ENCODE measurements around the gene DBP. TPM values are rescaled to one million over a fixed set of nuclear protein-coding genes. Genes with fewer than 3 reads are reported as not detected.
"Not testable (repeated sequence)": the region's sequence is repeated elsewhere in the genome, so short reads cannot be mapped to it uniquely, and the experiment has no call there.

The DBP gene
- total RNA-seq, 2 donors from 2014 or later: 8.2 to 13.4 TPM

DNA sequence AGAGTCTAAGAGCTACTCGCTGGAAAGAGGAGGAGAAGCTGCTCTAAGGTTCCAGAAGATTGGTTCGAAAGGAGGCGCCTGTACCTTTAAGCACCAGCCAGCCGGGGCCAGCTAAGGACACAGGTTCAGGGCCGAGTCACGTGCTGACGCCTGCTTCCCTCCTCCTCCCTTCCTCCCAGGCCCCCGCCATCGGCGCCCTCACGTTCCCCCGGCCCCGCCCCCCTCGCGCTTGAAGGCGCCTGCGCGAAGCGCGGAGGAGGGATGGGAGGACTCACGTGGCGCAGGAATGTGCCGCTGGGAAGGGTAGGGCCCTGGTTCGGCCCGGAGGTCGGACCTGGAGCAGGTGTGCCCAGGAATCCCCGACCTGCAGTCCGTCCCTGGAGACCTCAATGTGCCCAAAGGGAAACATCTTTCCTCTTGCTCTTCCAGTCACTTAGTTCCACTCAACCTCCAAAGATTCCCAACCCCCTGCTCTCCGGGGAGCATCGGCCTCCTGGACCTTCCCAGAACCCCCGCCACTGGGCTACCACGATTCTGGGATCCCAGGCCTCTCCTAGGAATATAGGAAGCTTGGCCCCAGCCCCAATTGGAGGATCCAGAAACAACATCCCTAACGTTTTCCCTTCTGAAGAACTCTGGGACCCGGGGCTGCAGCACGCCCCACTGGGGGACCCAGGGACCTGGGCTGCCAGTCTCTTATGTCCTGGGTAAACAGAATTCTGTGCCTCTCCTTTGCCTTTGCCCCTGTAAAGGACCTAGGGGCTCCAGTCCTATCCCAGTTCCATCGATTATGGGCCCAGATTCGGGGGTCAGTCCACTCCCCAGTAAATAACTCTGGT, 2.5 kb downstream of the DBP start:
- peak; percentile 36 to 42 for ATAC-seq (replicated peaks in 1 of 2)
- Mint-ChIP-seq H3K4me1 (ENCODE audit: low read depth) (peaks cover 58% of the 10 kb centered on the region), H3K27me3 (ENCODE audit: low read depth) (no peaks in the 10 kb centered on the region), H3K4me3 (peak overlapping the region; percentile 88 to 89), H3K27ac (peak overlapping the region; percentile 88), H3K36me3 (ENCODE audit: insufficient read depth in 2 of 2) (peaks cover 3 to 7% of the 10 kb centered on the region in 2 donors), H3K9me3 (peaks cover 2 to 5% of the 10 kb centered on the region in 2 donors)
- peak; percentile 94 for DNase-seq

DNA sequence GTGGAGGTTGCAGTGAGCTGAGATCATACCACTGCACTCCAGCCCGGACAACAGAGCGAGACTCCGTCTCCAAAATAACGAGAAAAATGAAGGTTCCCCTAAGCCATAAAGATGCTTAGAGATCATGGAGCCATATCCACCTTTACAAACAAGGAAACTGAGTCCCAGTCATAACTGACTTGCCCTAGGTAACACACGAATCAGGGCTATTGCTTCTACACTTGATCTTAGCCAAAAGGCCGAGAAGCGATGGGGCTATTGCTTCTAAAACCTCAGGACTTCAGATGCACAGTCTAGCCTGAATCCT, 3.2 kb downstream of the DBP start:
- DNase-seq (no peak), ATAC-seq (replicated peaks in 1 of 2) (no peak)
- peaks cover 3 to 7% of the 10 kb centered on the region in 2 donors for H3K36me3 Mint-ChIP-seq (ENCODE audit: insufficient read depth in 2 of 2)
- no peaks in the 10 kb centered on the region for H3K27me3 Mint-ChIP-seq (ENCODE audit: low read depth)
- H3K4me1 Mint-ChIP-seq (ENCODE audit: low read depth): peaks cover 56% of the 10 kb centered on the region
- peaks cover 2 to 5% of the 10 kb centered on the region in 2 donors for H3K9me3 Mint-ChIP-seq
- H3K27ac Mint-ChIP-seq: peak overlapping the region; percentile 88
- peak overlapping the region; percentile 88 to 89 for H3K4me3 Mint-ChIP-seq

DNA sequence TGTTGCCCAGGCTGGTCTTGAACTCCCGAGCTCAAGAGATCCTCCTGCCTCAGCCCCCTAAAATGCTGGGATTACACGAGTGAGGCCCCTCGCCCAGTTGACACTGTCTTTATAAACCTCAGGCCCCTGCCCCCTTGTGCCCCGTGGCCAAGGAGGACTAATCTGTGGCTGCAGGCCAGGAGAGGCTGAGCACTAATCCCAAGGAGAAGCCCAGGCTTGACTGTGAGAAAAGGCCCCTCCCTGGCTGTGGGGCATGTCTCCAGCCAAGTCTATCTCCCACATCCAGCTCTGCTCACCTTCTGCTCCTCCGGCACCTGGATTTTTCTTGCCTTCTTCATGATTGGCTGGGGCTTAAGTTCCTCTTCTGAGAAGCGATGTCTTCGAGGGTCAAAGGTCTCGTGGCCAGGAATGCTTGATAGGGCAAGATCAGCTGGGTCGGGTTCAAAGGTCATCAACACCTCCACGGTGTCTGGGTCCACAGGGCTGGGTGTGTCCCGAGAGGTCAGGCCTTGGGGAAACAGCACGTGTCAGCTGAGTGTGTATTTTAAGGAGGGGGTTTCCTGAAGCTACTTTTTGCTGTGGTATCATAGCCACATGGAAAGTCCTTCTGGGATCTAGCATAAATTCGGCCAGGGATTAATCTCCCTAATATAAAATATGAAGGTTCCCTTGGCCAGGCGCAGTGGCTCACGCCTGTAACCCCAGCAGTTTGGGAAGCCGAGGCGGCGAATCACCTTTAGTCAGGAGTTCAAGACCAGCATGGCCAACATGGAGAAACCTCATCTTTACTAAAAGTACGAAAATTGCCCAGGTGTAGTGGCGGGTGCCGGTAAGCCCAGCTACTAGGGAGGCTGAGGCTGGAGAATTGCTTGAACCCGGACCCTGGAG, 3.8 kb downstream of the DBP start:
- Mint-ChIP-seq H3K27me3 (ENCODE audit: low read depth) (no peaks in the 10 kb centered on the region), H3K36me3 (ENCODE audit: insufficient read depth in 2 of 2) (peaks cover 3 to 4% of the 10 kb centered on the region in 2 donors), H3K9me3 (peaks cover 0 to 1% of the 10 kb centered on the region in 2 donors), H3K4me3 (peak overlapping the region; percentile 88 to 89), H3K4me1 (ENCODE audit: low read depth) (peaks cover 50% of the 10 kb centered on the region), H3K27ac (peak overlapping the region; percentile 88)
- ATAC-seq (replicated peaks in 1 of 2): no peak
- DNase-seq: no peak

DNA sequence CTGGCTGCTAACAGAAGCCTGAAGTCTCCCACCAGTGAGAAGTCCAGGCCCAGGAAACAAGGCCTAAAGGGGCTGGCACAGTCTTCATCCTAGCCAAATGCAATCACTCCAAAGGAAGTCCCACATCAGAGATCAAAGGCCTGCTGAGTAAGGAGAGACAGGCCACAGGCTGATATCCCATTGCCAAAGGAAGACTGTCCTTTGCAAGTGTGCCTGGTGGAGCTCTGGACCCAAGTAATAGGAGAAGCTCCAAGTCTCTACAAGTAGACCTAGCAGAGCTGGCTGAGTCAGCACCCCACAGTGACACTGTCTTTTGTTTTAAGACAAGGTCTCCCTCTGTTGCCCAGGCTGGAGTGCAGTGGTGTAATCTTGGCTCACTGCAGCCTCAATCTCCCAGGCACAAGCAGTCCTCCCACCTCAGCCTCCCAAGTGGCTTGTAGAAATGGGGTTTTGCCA, 4.5 kb downstream of the DBP start:
- Mint-ChIP-seq H3K27ac (no peak overlapping the region), H3K27me3 (ENCODE audit: low read depth) (no peaks in the 10 kb centered on the region), H3K9me3 (no peaks in the 10 kb centered on the region), H3K4me1 (ENCODE audit: low read depth) (peaks cover 47% of the 10 kb centered on the region), H3K36me3 (ENCODE audit: insufficient read depth in 2 of 2) (peaks cover 3% of the 10 kb centered on the region in 2 donors), H3K4me3 (no peak overlapping the region)
- DNase-seq (no peak), ATAC-seq (replicated peaks in 1 of 2) (no peak)

DNA sequence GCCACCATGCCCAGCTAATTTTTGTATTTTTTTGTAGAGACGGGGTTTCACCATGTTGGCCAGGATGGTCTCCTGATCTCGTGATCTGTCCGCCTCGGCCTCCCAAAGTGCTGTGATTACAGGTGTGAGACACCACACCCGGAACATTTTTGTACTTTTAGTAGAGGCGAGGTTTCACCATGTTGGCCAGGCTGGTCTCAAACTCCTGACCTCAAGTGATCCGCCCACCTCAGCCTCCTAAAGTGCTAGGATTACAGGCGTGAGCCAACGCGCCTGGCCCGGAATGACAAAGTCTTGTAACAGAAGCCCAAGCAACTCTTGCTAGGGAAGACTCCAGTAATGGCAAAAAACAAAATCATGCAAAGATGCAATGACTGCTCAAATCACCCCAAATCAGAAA, 4.9 kb downstream of the DBP start:
- DNase-seq; H3K27me3 Mint-ChIP-seq (ENCODE audit: low read depth); ATAC-seq (replicated peaks in 1 of 2); H3K36me3 Mint-ChIP-seq (ENCODE audit: insufficient read depth in 2 of 2); H3K4me3 Mint-ChIP-seq; H3K9me3 Mint-ChIP-seq; H3K27ac Mint-ChIP-seq: not testable (repeated sequence)
- peaks cover 47% of the 10 kb centered on the region for H3K4me1 Mint-ChIP-seq (ENCODE audit: low read depth)

DNA sequence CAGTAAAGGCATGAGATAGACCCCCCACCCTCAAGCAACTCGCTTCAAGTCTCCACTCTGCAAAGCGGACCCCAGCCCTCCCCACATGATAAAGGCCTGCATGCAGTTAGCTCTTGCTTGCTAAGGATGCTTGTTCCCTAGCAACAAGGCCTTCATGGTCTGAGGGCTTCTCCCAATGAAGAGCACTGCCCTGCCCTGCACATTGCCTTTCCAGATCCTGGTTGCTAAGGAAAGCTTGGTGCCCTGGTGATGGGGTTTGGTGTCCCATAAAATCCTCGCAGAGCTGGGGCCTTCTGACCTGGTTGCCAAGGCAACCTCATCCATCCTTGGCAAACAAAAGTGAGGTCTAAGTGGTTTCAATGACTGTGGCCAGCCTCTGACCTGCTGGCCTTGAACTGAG, 6.0 kb downstream of the DBP start:
- peaks cover 54% of the 10 kb centered on the region for H3K4me1 Mint-ChIP-seq (ENCODE audit: low read depth)
- no peak for ATAC-seq (replicated peaks in 1 of 2)
- no peaks in the 10 kb centered on the region for H3K27me3 Mint-ChIP-seq (ENCODE audit: low read depth)
- no peaks in the 10 kb centered on the region for H3K9me3 Mint-ChIP-seq
- H3K4me3 Mint-ChIP-seq: no peak overlapping the region
- H3K27ac Mint-ChIP-seq: no peak overlapping the region
- peaks cover 3% of the 10 kb centered on the region in 2 donors for H3K36me3 Mint-ChIP-seq (ENCODE audit: insufficient read depth in 2 of 2)
- no peak for DNase-seq

DNA sequence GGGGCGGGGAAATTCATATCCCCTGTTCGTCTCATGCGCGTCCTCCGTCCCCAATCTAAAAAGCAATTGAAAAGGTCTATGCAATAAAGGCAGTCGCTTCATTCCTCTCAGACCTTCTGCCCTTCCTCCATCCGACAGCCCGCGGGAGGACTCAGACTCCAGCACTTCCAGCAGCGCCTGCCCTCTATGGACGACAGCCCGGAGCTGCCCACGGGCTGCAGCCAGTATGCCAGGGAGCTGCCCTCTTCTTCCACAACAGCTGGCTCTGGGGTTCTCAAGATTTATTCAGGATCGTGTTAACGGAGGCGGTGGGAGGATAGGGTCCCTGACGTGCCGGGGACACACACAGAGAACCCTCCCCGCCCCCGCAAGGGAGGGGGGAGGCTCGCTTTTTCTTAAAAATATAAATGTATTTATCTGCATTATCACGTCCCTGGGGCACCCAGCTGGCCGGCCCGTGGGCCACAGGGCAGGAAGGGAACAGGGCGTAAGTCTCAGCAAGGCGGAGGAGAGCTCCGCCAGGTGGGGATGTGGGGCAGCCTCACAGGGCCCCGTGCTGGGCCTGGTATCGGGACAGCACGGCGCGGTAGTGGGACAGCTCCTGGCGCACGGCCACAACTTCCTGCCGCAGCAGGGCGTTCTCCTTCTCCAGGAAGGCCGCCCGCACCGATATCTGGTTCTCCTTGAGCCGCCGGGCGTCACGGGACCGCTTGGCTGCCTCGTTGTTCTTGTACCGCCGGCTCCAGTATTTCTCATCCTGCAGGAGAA, 6.7 kb downstream of the DBP start:
- Mint-ChIP-seq H3K27me3 (ENCODE audit: low read depth) (no peaks in the 10 kb centered on the region), H3K36me3 (ENCODE audit: insufficient read depth in 2 of 2) (peaks cover 3 to 4% of the 10 kb centered on the region in 2 donors), H3K27ac (no peak overlapping the region), H3K9me3 (no peaks in the 10 kb centered on the region), H3K4me3 (no peak overlapping the region), H3K4me1 (ENCODE audit: low read depth) (peaks cover 52% of the 10 kb centered on the region)
- DNase-seq (no peak), ATAC-seq (replicated peaks in 1 of 2) (no peak)

DNA sequence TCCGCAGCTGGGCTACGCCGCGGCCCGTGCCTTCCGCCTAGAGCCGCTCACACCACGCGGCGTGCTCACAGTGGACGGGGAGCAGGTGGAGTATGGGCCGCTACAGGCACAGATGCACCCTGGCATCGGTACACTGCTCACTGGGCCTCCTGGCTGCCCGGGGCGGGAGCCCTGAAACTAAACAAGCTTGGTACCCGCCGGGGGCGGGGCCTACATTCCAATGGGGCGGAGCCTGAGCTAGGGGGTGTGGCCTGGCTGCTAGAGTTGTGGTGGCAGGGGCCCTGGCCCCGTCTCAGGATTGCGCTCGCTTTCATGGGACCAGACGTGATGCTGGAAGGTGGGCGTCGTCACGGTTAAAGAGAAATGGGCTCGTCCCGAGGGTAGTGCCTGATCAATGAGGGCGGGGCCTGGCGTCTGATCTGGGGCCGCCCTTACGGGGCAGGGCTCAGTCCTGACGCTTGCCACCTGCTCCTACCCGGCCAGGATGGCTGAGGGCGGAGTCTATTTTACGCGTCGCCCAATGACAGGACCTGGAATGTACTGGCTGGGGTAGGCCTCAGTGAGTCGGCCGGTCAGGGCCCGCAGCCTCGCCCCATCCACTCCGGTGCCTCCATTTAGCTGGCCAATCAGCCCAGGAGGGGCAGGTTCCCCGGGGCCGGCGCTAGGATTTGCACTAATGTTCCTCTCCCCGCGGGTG, 7.4 kb downstream of the DBP start:
- ATAC-seq (replicated peaks in 1 of 2) (no peak), DNase-seq (no peak)
- H3K27ac Mint-ChIP-seq: no peak overlapping the region
- H3K27me3 Mint-ChIP-seq (ENCODE audit: low read depth): no peaks in the 10 kb centered on the region
- peaks cover 54% of the 10 kb centered on the region for H3K4me1 Mint-ChIP-seq (ENCODE audit: low read depth)
- H3K36me3 Mint-ChIP-seq (ENCODE audit: insufficient read depth in 2 of 2): peaks cover 3 to 5% of the 10 kb centered on the region in 2 donors
- H3K4me3 Mint-ChIP-seq: no peak overlapping the region
- no peaks in the 10 kb centered on the region for H3K9me3 Mint-ChIP-seq

DNA sequence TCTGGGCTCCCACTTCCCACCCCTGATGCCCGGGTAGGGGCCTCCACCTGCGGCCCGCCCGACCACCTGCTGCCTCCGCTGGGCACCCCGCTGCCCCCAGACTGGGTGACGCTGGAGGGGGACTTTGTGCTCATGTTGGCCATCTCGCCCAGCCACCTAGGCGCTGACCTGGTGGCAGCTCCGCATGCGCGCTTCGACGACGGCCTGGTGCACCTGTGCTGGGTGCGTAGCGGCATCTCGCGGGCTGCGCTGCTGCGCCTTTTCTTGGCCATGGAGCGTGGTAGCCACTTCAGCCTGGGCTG, 7.9 kb downstream of the DBP start:
- Mint-ChIP-seq H3K4me3 (no peak overlapping the region), H3K4me1 (ENCODE audit: low read depth) (peaks cover 54% of the 10 kb centered on the region), H3K27ac (no peak overlapping the region), H3K36me3 (ENCODE audit: insufficient read depth in 2 of 2) (peaks cover 3 to 5% of the 10 kb centered on the region in 2 donors), H3K9me3 (no peaks in the 10 kb centered on the region), H3K27me3 (ENCODE audit: low read depth) (no peaks in the 10 kb centered on the region)
- ATAC-seq (replicated peaks in 1 of 2) (no peak), DNase-seq (no peak)

DNA sequence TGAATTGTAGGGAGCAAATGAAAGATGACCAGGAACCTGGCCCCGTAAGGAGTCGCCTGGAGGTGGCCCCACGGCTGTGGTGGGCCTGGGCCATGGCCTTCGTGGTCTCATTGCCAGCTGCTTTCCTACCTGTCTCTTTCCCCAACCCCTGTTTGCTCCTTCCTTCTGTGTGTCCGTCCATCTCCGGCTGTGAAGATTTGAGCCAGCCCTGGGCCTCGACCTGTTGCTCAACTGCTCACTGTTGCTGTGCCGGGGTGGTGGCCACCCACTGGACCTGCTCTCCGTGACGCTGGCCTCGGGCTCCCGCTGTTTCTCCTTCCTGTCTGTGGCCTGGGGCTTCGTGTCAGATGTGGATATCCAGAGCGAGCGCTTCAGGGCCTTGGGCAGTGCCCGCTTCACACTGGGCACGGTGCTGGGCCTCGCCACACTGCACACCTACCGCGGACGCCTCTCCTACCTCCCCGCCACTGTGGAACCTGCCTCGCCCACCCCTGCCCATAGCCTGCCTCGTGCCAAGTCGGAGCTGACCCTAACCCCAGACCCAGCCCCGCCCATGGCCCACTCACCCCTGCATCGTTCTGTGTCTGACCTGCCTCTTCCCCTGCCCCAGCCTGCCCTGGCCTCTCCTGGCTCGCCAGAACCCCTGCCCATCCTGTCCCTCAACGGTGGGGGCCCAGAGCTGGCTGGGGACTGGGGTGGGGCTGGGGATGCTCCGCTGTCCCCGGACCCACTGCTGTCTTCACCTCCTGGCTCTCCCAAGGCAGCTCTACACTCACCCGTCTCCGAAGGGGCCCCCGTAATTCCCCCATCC, 8.5 kb downstream of the DBP start:
- peaks cover 54% of the 10 kb centered on the region for H3K4me1 Mint-ChIP-seq (ENCODE audit: low read depth)

DNA sequence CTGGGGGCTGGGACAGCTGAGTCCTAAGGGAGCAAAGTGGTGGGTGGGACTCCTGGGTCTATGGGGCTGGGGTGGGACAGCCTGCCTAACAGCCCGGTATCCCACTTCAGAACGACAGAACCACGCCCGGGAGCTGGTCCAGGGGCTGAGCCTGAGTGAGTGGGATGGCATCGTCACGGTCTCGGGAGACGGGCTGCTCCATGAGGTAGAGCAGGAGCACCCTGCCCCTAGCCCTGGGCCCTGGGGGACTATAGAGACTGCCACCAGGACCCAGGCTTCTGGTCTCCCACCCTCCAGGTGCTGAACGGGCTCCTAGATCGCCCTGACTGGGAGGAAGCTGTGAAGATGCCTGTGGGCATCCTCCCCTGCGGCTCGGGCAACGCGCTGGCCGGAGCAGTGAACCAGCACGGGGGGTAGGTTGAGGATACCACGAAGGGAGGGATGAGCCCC, 9.3 kb downstream of the DBP start:
- no peak overlapping the region for H3K27ac Mint-ChIP-seq
- no peak for DNase-seq
- peaks cover 53% of the 10 kb centered on the region for H3K4me1 Mint-ChIP-seq (ENCODE audit: low read depth)
- no peaks in the 10 kb centered on the region for H3K27me3 Mint-ChIP-seq (ENCODE audit: low read depth)
- H3K9me3 Mint-ChIP-seq: no peaks in the 10 kb centered on the region
- no peak for ATAC-seq (replicated peaks in 1 of 2)
- H3K4me3 Mint-ChIP-seq: no peak overlapping the region
- H3K36me3 Mint-ChIP-seq (ENCODE audit: insufficient read depth in 2 of 2): peaks cover 4 to 11% of the 10 kb centered on the region in 2 donors

More for the DNA sequence above, 8.5 kb downstream of the DBP start:
- ATAC-seq (replicated peaks in 1 of 2) (no peak), DNase-seq (no peak)
- Mint-ChIP-seq H3K9me3 (no peaks in the 10 kb centered on the region), H3K27ac (no peak overlapping the region), H3K27me3 (ENCODE audit: low read depth) (no peaks in the 10 kb centered on the region), H3K36me3 (ENCODE audit: insufficient read depth in 2 of 2) (peaks cover 4 to 8% of the 10 kb centered on the region in 2 donors), H3K4me3 (no peak overlapping the region)

Measured in activated T-cell treated with anti-CD3 and anti-CD28 coated beads, Interleukin-2, amount 50 U/mL, for 72 hours (primary cell).